Activated CD4-positive, alpha-beta memory T cell treated with anti-CD3 and anti-CD28 coated beads for 36 hours (primary cell): ENCODE results near the gene TCP10L. TPM values are rescaled to one million over a fixed set of nuclear protein-coding genes. Genes with fewer than 3 reads are reported as not detected.

Source experiments
- CTCF ChIA-PET: fragments of 350-600 bp; sonication (Branson Sonifier 250); formaldehyde crosslinking; loops from one replicate; lab custom pipeline; 2021; ENCODE audit warnings: antibody characterized with exemption, inconsistent platforms; lab: Charles Lee
- POLR2A ChIA-PET: fragments of 350-600 bp; sonication (Branson Sonifier 250); formaldehyde crosslinking; loops from one replicate; lab custom pipeline; 2021; ENCODE audit warnings: antibody characterized with exemption; lab: Charles Lee
- DNase-seq: peaks from one replicate; pipeline ENCODE4 v3.0.0-alpha.2; 2020
- H3K27ac Mint-ChIP-seq: one replicate; pipeline ENCODE4 v1.8.0; 2021; ENCODE audit warnings: mixed read lengths
- H3K27me3 Mint-ChIP-seq: one replicate; pipeline ENCODE4 v1.8.0; 2021; ENCODE audit warnings: mixed read lengths
- H3K36me3 Mint-ChIP-seq: one replicate; pipeline ENCODE4 v1.8.0; 2021; ENCODE audit warnings: mixed read lengths
- H3K4me1 Mint-ChIP-seq: one replicate; pipeline ENCODE4 v1.8.0; 2021; ENCODE audit warnings: low read depth, mixed read lengths
- H3K4me3 Mint-ChIP-seq: one replicate; pipeline ENCODE4 v1.8.0; 2021; ENCODE audit warnings: mild to moderate bottlenecking, mixed read lengths
- H3K9me3 Mint-ChIP-seq: one replicate; pipeline ENCODE4 v1.8.0; 2021; ENCODE audit warnings: mixed read lengths
- intact Hi-C: fragments of 100-400 bp; cut with micrococcal nuclease; formaldehyde crosslinking; loops from one replicate; pipeline ENCODE4 v1.15.1; 2023
- total RNA-seq, 2 experiments: library from RNA; stranded (reverse); gene quantifications; one replicate each; pipeline ENCODE4 v1.2.3, GENCODE V29; 2021

The TCP10L gene
- total RNA-seq, 2 experiments from 2014 or later: 0.50 to 0.65 TPM

- no peak for DNase-seq
- Mint-ChIP-seq H3K4me3 (no peak overlapping the region), H3K4me1 (peaks cover 3% of the 10 kb centered on the region), H3K9me3 (no peaks in the 10 kb centered on the region), H3K27me3 (no peaks in the 10 kb centered on the region), H3K36me3 (peaks cover 43% of the 10 kb centered on the region), H3K27ac (no peak overlapping the region)
- ChIA-PET POLR2A (no interaction called here), CTCF (interaction anchor here (0.8 to 2.0 kb wide), 3 partner anchors 8 to 201 kb away, joined by 3 to 9 read pairs (median 3); partner anchors contain the start of gene CFAP298)
- intact Hi-C loops: loop anchor here (5.0 kb wide), 1 partner anchor 37 kb away; no protein-coding TSS in a partner anchor
Observed at GRCh38 chr21:32604464-32604863, 19.1 kb upstream of the TCP10L start.

- intact Hi-C loops: loop anchor here (5.0 kb wide), 1 partner anchor 36 kb away; no protein-coding TSS in a partner anchor
- CTCF ChIA-PET: interaction anchor here (5.7 kb wide), 1 partner anchor 201 kb away, joined by 110 read pairs; no protein-coding TSS in a partner anchor
- DNase-seq: no peak
- Mint-ChIP-seq H3K27ac (no peak overlapping the region), H3K9me3 (no peaks in the 10 kb centered on the region), H3K4me1 (no peaks in the 10 kb centered on the region), H3K27me3 (no peaks in the 10 kb centered on the region), H3K36me3 (peaks cover 43% of the 10 kb centered on the region), H3K4me3 (no peak overlapping the region)
- POLR2A ChIA-PET: no interaction called here
Observed at GRCh38 chr21:32603131-32603530, 17.8 kb upstream of the TCP10L start.

- ChIA-PET CTCF (interaction anchor here (0.6 to 5.7 kb wide), 9 partner anchors 10 to 209 kb away, joined by 3 to 110 read pairs (median 8); partner anchors contain the start of genes CFAP298 and URB1), POLR2A (no interaction called here)
Observed at GRCh38 chr21:32602099-32602498, 16.8 kb upstream of the TCP10L start.

GRCh38 chr21:32599526-32599925 is 14.2 kb upstream of the TCP10L start:
- Mint-ChIP-seq H3K9me3 (no peaks in the 10 kb centered on the region), H3K4me3 (no peak overlapping the region), H3K27me3 (no peaks in the 10 kb centered on the region), H3K4me1 (peaks cover 2% of the 10 kb centered on the region), H3K27ac (no peak overlapping the region), H3K36me3 (peaks cover 31% of the 10 kb centered on the region)
- CTCF ChIA-PET: interaction anchor here (1.1 to 5.7 kb wide), 5 partner anchors 30 to 197 kb away, joined by 3 to 110 read pairs (median 4); no protein-coding TSS in a partner anchor
- DNase-seq: no peak
- intact Hi-C loops: no loop called here
- POLR2A ChIA-PET: no interaction called here

More at GRCh38 chr21:32602099-32602498, 16.8 kb upstream of the TCP10L start:
- Mint-ChIP-seq H3K4me3 (no peak overlapping the region), H3K36me3 (peaks cover 40% of the 10 kb centered on the region), H3K27ac (no peak overlapping the region), H3K4me1 (no peaks in the 10 kb centered on the region), H3K27me3 (no peaks in the 10 kb centered on the region), H3K9me3 (no peaks in the 10 kb centered on the region)
- intact Hi-C loops: loop anchor here (5.0 kb wide), 1 partner anchor 35 kb away; no protein-coding TSS in a partner anchor
- no peak for DNase-seq

- Mint-ChIP-seq H3K36me3 (peaks cover 31% of the 10 kb centered on the region), H3K27me3 (no peaks in the 10 kb centered on the region), H3K27ac (no peak overlapping the region), H3K9me3 (no peaks in the 10 kb centered on the region), H3K4me1 (peaks cover 2% of the 10 kb centered on the region), H3K4me3 (no peak overlapping the region)
- ChIA-PET POLR2A (no interaction called here), CTCF (interaction anchor here (1.1 to 5.7 kb wide), 5 partner anchors 30 to 197 kb away, joined by 3 to 110 read pairs (median 4); no protein-coding TSS in a partner anchor)
- DNase-seq: no peak
- intact Hi-C loops: no loop called here
Observed at GRCh38 chr21:32599091-32599490, 13.8 kb upstream of the TCP10L start.

GRCh38 chr21:32597205-32597604 is 11.9 kb upstream of the TCP10L start:
- H3K27me3 Mint-ChIP-seq: no peaks in the 10 kb centered on the region
- POLR2A ChIA-PET: no interaction called here
- CTCF ChIA-PET: interaction anchor here (5.7 kb wide), 1 partner anchor 195 kb away, joined by 110 read pairs; no protein-coding TSS in a partner anchor
- no peak overlapping the region for H3K27ac Mint-ChIP-seq
- intact Hi-C loops: no loop called here
- H3K4me3 Mint-ChIP-seq: no peak overlapping the region
- no peaks in the 10 kb centered on the region for H3K9me3 Mint-ChIP-seq
- peaks cover 19% of the 10 kb centered on the region for H3K36me3 Mint-ChIP-seq
- no peak for DNase-seq
- peaks cover 2% of the 10 kb centered on the region for H3K4me1 Mint-ChIP-seq

GRCh38 chr21:32595431-32595830 is 10.1 kb upstream of the TCP10L start:
- ChIA-PET POLR2A (no interaction called here), CTCF (no interaction called here)
- no peak overlapping the region for H3K27ac Mint-ChIP-seq
- no peaks in the 10 kb centered on the region for H3K9me3 Mint-ChIP-seq
- no peaks in the 10 kb centered on the region for H3K27me3 Mint-ChIP-seq
- H3K4me1 Mint-ChIP-seq: peaks cover 2% of the 10 kb centered on the region
- peaks cover 14% of the 10 kb centered on the region for H3K36me3 Mint-ChIP-seq
- intact Hi-C loops: no loop called here
- no peak for DNase-seq
- H3K4me3 Mint-ChIP-seq: no peak overlapping the region

GRCh38 chr21:32593690-32594089 is 8.4 kb upstream of the TCP10L start:
- POLR2A ChIA-PET: no interaction called here
- Mint-ChIP-seq H3K27ac (no peak overlapping the region), H3K4me1 (peaks cover 2% of the 10 kb centered on the region), H3K36me3 (no peaks in the 10 kb centered on the region), H3K4me3 (no peak overlapping the region), H3K27me3 (no peaks in the 10 kb centered on the region), H3K9me3 (no peaks in the 10 kb centered on the region)
- CTCF ChIA-PET: no interaction called here
- intact Hi-C loops: no loop called here
- DNase-seq: no peak

GRCh38 chr21:32592929-32593502 is 7.7 kb upstream of the TCP10L start:
- Mint-ChIP-seq H3K4me1 (peaks cover 2% of the 10 kb centered on the region), H3K9me3 (no peaks in the 10 kb centered on the region), H3K27me3 (no peaks in the 10 kb centered on the region), H3K4me3 (no peak overlapping the region), H3K36me3 (no peaks in the 10 kb centered on the region), H3K27ac (no peak overlapping the region)
- POLR2A ChIA-PET: no interaction called here
- CTCF ChIA-PET: no interaction called here
- intact Hi-C loops: no loop called here
- no peak for DNase-seq

- intact Hi-C loops: no loop called here
- no peak for DNase-seq
- Mint-ChIP-seq H3K27me3 (no peaks in the 10 kb centered on the region), H3K9me3 (no peaks in the 10 kb centered on the region), H3K4me1 (no peaks in the 10 kb centered on the region), H3K27ac (no peak overlapping the region), H3K36me3 (no peaks in the 10 kb centered on the region), H3K4me3 (no peak overlapping the region)
- ChIA-PET POLR2A (no interaction called here), CTCF (interaction anchor here (4.6 kb wide), 1 partner anchor 11 kb away, joined by 20 read pairs; no protein-coding TSS in a partner anchor)
Observed at GRCh38 chr21:32590130-32590529, 4.8 kb upstream of the TCP10L start.

- POLR2A ChIA-PET: interaction anchor here (0.6 kb wide), 2 partner anchors 25 to 57 kb away, joined by 4 to 5 read pairs; partner anchors contain the start of gene CFAP298
- H3K27me3 Mint-ChIP-seq: no peaks in the 10 kb centered on the region
- DNase-seq: no peak
- no peak overlapping the region for H3K27ac Mint-ChIP-seq
- intact Hi-C loops: no loop called here
- H3K9me3 Mint-ChIP-seq: no peaks in the 10 kb centered on the region
- CTCF ChIA-PET: interaction anchor here (0.7 to 4.6 kb wide), 3 partner anchors 14 to 381 kb away, joined by 4 to 20 read pairs (median 7); no protein-coding TSS in a partner anchor
- no peaks in the 10 kb centered on the region for H3K36me3 Mint-ChIP-seq
- H3K4me1 Mint-ChIP-seq: no peaks in the 10 kb centered on the region
- no peak overlapping the region for H3K4me3 Mint-ChIP-seq
Observed at GRCh38 chr21:32587651-32588050, 2.3 kb upstream of the TCP10L start.

GRCh38 chr21:32587120-32587519 is 1.8 kb upstream of the TCP10L start:
- Mint-ChIP-seq H3K4me3 (no peak overlapping the region), H3K36me3 (no peaks in the 10 kb centered on the region), H3K27me3 (no peaks in the 10 kb centered on the region), H3K9me3 (no peaks in the 10 kb centered on the region), H3K27ac (no peak overlapping the region), H3K4me1 (no peaks in the 10 kb centered on the region)
- POLR2A ChIA-PET: no interaction called here
- no peak for DNase-seq
- intact Hi-C loops: no loop called here
- CTCF ChIA-PET: interaction anchor here (1.5 kb wide), 1 partner anchor 184 kb away, joined by 7 read pairs; no protein-coding TSS in a partner anchor
